NCI-H128 (cell line): ENCODE measurements around the gene JAZF1.

Source experiments
- DNase-seq: peaks from one replicate; lab custom pipeline; 2025; ENCODE audit not compliant: unreplicated experiment; lab: John Stamatoyannopoulos, UW

Gene JAZF1

DNA sequence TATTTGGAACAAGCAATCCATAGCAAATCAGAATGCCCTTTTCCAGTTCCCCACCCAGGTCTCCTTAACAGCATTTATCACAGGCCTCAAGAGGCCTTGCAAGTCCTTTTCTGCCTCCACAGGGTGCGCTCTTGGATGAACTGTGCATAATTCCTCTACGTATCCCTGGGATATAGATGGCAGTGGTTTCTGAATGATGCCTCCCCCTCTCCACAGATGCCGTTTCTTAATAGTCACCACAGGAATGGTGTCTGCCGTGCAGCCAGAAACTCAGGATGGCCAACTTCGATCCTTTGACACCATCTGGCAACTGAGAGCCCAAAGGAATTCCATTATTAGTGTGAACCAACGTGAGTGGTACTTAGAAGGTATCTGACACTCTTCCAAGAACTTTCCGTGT lies 43.1 kb downstream of the JAZF1 start:
- no peak for DNase-seq

DNA sequence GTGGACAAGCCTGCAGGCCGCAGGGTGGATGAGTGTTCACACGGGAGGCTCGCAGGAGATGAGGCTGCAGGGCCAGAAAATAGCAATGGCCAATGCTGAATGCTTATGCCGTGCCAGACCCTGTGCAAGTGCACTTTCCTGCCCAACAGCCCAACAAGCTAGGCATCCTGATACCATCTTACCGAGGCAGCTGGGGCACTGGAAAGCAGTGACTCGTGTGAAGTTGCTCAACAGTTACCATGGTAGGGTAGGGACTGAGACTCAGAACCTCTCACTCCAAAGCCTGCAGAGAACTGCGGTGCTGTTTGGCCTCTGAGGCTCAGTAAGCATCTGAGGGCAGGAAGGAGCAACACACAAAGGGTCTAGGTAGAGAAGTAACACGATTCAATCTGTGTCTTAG lies 43.7 kb downstream of the JAZF1 start:
- no peak for DNase-seq

- DNase-seq = no peak
Measured at GRCh38 chr7:28136420-28136819, 44.2 kb downstream of the JAZF1 start.

GRCh38 chr7:28135760-28136159 lies 44.8 kb downstream of the JAZF1 start:
- no peak for DNase-seq

- DNase-seq = no peak
Measured at GRCh38 chr7:28135315-28135714, 45.3 kb downstream of the JAZF1 start.

GRCh38 chr7:28133872-28134271 lies 46.7 kb downstream of the JAZF1 start:
- no peak for DNase-seq

DNA sequence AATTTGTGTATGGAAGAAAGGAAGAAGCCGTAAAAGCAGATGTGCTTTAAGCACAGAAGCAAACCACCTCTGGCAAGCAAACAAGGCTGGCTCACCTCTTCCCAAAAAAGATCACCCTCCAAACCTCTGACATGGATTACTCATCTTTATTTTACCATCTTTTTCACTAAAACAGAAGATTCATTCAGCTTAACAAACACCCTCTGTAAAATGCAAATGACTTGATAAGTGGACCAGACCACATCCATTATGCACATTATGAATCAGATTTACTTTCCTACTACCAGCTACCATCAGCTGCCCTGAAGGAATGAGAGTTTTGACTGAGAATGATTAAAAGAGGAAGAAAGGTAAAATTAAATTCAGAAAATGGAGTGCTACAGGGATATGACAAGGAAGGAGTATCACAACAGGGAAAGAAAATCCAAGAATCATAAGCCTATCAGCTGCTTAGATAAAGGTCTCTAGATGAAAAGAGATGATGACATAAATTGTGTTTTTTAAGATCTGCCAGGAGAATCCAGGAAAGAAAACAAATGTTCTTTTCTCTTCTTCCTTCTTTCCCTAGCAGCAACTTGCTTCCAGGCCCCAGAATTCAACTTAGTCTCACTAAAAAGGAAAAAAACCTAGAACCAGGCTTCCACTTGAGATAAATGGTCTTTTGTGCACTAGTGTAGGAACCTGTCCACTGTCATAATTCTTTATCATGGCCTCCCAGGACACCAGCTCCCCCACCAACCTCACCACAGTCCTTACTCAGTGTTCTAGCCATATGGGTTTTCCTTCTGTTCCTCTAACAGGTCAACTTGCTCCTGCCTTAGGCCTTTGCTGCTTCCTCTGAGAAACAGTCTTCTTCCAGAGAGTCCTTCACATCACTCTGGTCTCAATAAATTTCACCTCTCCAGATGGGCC lies 47.4 kb downstream of the JAZF1 start:
- no peak for DNase-seq

DNA sequence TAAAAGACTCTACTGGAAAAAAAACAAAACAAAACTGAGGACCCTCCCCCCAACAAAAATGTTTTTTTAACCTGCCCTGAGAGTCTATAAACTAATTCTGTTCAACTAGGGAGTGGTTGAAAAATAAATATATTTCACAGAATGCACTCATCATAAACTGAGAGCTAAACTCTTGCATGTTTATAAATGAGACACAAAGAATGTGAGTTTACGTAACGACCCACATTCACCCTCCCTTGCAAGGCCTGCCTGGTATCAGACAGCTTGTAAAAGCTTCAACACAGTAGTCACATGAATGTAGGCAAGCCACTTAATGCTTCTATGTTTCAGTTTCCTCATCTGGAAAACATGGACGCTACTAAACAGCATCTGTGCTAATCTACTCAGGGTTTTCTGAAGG lies 50.3 kb downstream of the JAZF1 start:
- no peak for DNase-seq

DNA sequence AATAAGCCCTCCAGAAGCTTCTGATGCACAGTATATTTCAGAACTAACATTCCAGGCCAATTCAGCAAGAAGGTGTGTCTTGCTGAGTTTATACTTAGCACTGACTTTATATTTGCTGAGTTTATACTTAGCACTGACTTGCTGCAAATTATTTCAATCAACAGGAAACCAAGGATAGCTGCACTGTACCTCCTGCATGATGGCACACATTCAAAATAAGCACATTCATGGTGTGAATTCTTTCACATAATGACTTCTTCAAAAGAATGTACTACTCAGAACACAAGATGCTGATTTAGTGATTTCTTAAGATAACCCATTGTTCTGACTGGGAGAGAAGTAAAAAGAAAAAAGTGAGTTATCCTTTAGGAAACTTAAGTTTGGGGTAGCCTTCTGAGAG lies 52.0 kb downstream of the JAZF1 start:
- DNase-seq = no peak

- no peak for DNase-seq
Measured at GRCh38 chr7:28126410-28127041, 54.1 kb downstream of the JAZF1 start.

- DNase-seq = no peak
Measured at GRCh38 chr7:28125431-28126409, 54.9 kb downstream of the JAZF1 start.

- DNase-seq = no peak
Measured at GRCh38 chr7:28124413-28124812, 56.2 kb downstream of the JAZF1 start.

- no peak for DNase-seq
Measured at GRCh38 chr7:28123752-28124151, 56.8 kb downstream of the JAZF1 start.

DNA sequence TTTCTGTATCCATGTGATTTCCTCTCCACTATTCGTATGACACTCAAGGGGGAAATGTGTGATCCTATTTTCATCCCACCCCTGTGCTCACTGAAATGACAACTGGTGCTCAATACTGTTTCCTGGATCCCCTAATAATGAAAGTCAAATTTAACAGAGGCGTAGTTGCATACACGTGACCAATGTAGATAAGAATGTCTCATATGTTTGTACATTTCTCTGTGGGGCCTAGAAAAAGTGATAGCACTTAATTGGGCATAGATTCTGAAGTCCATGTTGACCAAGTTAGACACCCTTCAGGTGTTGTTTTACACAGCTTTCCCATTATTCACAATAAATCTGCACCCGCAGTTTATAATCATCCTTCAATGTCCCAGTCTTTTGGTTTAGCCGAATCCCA lies 59.1 kb downstream of the JAZF1 start:
- DNase-seq = no peak

DNA sequence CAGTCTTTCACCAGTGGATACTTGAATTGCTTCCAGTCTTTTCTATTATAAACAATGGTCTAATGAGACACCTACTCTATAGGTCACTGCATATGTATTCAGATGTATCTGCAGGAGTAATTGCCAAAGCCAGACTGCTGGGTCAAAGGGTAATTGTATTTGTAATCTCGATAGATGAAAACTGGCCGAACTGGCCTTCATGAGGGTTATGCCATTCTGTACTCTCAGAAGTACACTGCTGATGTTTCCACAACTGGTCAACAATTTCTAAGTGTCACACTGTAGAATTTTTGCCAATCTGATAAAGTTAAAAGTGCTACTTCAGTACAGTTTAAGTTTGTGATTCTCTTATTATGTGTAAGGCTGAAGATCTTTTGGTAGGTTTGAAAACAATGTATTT lies 64.6 kb downstream of the JAZF1 start:
- no peak for DNase-seq

GRCh38 chr7:28115261-28115660 lies 65.3 kb downstream of the JAZF1 start:
- DNase-seq = no peak

- DNase-seq = no peak
Measured at GRCh38 chr7:28114056-28114455, 66.5 kb downstream of the JAZF1 start.

DNA sequence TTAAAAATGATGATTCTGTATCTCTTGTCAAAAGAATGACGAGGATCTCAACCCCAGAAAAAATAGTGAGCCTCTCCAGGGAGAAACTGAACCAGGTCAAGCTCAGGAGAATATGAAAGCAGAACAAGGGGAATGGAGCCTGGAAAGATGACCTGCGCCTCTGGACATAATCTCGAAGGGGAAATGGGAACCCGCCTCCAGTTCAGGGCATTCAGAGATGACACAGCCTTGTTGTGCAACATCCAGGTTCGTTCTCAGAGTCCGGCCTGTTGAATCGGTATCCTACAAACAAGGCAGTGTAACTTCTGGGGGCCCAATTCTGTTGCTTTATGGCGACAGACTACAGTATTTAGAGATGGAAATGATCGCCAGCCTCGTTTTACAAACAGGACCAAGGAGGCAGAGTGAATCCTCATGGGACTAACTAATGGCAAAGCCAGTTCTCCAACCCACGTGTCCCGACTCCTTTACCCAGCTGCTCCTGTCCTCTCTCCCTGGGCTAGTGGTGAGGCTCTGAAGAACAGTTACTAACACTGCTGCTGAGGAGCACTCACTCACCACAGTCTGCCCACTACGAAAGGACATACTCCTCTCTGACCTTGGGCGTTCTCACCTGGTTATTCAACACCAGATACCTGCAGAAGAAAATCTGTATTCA lies 67.6 kb downstream of the JAZF1 start:
- DNase-seq = no peak

GRCh38 chr7:28112467-28112866 lies 68.1 kb downstream of the JAZF1 start:
- no peak for DNase-seq

DNA sequence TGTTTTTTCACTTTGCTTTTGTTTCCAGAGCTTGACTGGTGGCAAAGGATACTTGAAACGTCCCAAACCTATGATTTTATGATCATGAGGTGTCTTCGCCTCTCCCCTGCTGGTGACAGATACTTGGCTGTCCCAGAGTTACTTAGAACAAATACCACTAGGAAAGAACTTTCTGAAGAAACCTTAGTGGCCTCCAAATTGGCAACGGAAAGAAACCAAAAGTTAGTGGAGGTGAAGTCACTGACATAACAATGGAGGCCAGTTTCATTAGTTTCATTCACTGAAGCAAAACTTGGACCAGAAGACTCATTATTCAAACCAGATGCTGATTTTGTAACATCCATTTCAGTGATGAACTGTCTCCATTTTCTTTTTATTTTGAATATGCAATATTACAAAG lies 68.6 kb downstream of the JAZF1 start:
- DNase-seq = no peak
